H1 (cell line): Measurements from ENCODE around the gene RREB1. TPM values are rescaled to one million over a fixed set of nuclear protein-coding genes. Genes with fewer than 3 reads are reported as not detected.

ENCODE experiments used
- CTCF ChIA-PET: fragments of 300-600 bp; sonication (Branson Sonifier 250); formaldehyde crosslinking; loops from one replicate; lab custom pipeline; 2021; ENCODE audit not compliant: partially characterized antibody; lab: Charles Lee
- POLR2A ChIA-PET: fragments of 300-600 bp; sonication (Branson Sonifier 250); formaldehyde crosslinking; loops from one replicate; lab custom pipeline; 2021; ENCODE audit warnings: inconsistent platforms; ENCODE audit not compliant: partially characterized antibody; lab: Charles Lee
- DNase-seq, 2 experiments: peaks; one replicate each; pipeline versions ENCODE4 v3.0.0 to v3.0.0-alpha.2; 2010 to 2022; ENCODE audit warnings: low spot score in 2 of 2, low read depth in 1 of 2, mixed read lengths in 1 of 2
- FAIRE-seq: peaks from 2 replicates; lab custom pipeline; 2011; peaks lifted over from hg19 to GRCh38; lab: Jason Lieb, UNC
- H2AFZ ChIP-seq: 2 replicates; pipeline ENCODE4 v1.8.1; 2012; ENCODE audit warnings: low read length, inconsistent platforms
- H2AK5ac ChIP-seq: 2 replicates; pipeline ENCODE4 v1.6.1; 2013; ENCODE audit warnings: low read depth, low read length
- H2BK120ac ChIP-seq: replicated peaks from 2 replicates; pipeline ENCODE3; 2013; ENCODE audit warnings: low read depth, low read length, inconsistent platforms
- H2BK12ac ChIP-seq: 2 replicates; pipeline ENCODE4 v1.6.1; 2013; ENCODE audit warnings: low read depth, low read length
- H2BK15ac ChIP-seq: 2 replicates; pipeline ENCODE4 v1.6.1; 2013; ENCODE audit warnings: low read length
- H2BK20ac ChIP-seq: 2 replicates; pipeline ENCODE4 v1.6.1; 2013; ENCODE audit warnings: low read length
- H2BK5ac ChIP-seq: 2 replicates; pipeline ENCODE4 v1.6.1; 2013; ENCODE audit warnings: low read depth, low read length
- H3K14ac ChIP-seq: 2 replicates; pipeline ENCODE4 v1.6.1; 2013; ENCODE audit warnings: inconsistent platforms; ENCODE audit not compliant: insufficient read length
- H3K18ac ChIP-seq: 2 replicates; pipeline ENCODE4 v1.6.1; 2013; ENCODE audit warnings: low read length; ENCODE audit errors: extremely low read depth
- H3K23ac ChIP-seq: 2 replicates; pipeline ENCODE4 v1.6.1; 2013; ENCODE audit warnings: inconsistent platforms; ENCODE audit not compliant: insufficient read length
- H3K23me2 ChIP-seq: 2 replicates; pipeline ENCODE4 v1.6.1; 2013; ENCODE audit warnings: low read depth, low read length
- H3K27ac ChIP-seq: 2 replicates; pipeline ENCODE4 v1.6.1; 2011; ENCODE audit warnings: low read depth, low read length, inconsistent platforms
- H3K27me3 ChIP-seq, 4 experiments: replicated peaks in 1 of 4; 1 replicate in 1 of 4; 2 replicates in 3 of 4; pipeline versions ENCODE4 v1.6.1 to v1.8.1; 2011 to 2013; ENCODE audit warnings: low read length in 3 of 4, mild to moderate bottlenecking in 3 of 4, inconsistent platforms in 2 of 4, mixed read lengths in 2 of 4, moderate library complexity in 1 of 4; ENCODE audit not compliant: control insufficient read depth in 3 of 4, insufficient read depth in 3 of 4; ENCODE audit errors: extremely low read depth in 1 of 4
- H3K36me3 ChIP-seq, 4 experiments: 2 replicates each; pipeline versions ENCODE4 v1.6.1 to v1.8.1; 2011 to 2013; ENCODE audit warnings: mild to moderate bottlenecking in 4 of 4, low read length in 3 of 4, moderate library complexity in 2 of 4, control low read depth in 1 of 4, inconsistent platforms in 1 of 4; ENCODE audit not compliant: insufficient read depth in 4 of 4, control insufficient read depth in 2 of 4
- H3K4ac ChIP-seq: replicated peaks from 2 replicates; pipeline ENCODE3; 2013; ENCODE audit warnings: low read length, low read depth, mixed read lengths, inconsistent platforms; ENCODE audit not compliant: insufficient read length
- H3K4me1 ChIP-seq, 4 experiments: replicated peaks in 1 of 4; 1 replicate in 1 of 4; 2 replicates in 3 of 4; pipeline versions ENCODE4 v1.6.1 to v1.8.1; 2011 to 2013; ENCODE audit warnings: low read length in 3 of 4, inconsistent platforms in 2 of 4, mixed read lengths in 1 of 4; ENCODE audit not compliant: insufficient read depth in 4 of 4, control insufficient read depth in 3 of 4
- H3K4me2 ChIP-seq, 2 experiments: 2 replicates each; pipeline versions ENCODE4 v1.6.1 to v1.8.1; 2011 to 2013; ENCODE audit warnings: low read depth in 2 of 2, low read length in 2 of 2, control low read depth in 1 of 2, inconsistent platforms in 1 of 2, mild to moderate bottlenecking in 1 of 2; ENCODE audit not compliant: insufficient read depth in 1 of 2
- H3K4me3 ChIP-seq, 4 experiments: fragments of 200-600, 300-600 bp in 1 of 4; sonication (generic), shearing (Covaris generic), sonication (Bioruptor Twin) in 1 of 4; 2 replicates each; pipeline versions ENCODE4 v1.5.1 to v1.8.1; 2011 to 2016; ENCODE audit warnings: low read length in 4 of 4, low read depth in 3 of 4, control low read depth in 2 of 4, inconsistent platforms in 2 of 4, mild to moderate bottlenecking in 2 of 4, mixed read lengths in 1 of 4, moderate library complexity in 1 of 4; ENCODE audit not compliant: insufficient read depth in 2 of 4; ENCODE audit errors: extremely low read depth in 1 of 4
- H3K56ac ChIP-seq: replicated peaks from 2 replicates; pipeline ENCODE3; 2013; ENCODE audit warnings: low read depth, mild to moderate bottlenecking, mixed read lengths, low read length, inconsistent platforms; ENCODE audit not compliant: insufficient read length
- H3K79me1 ChIP-seq: 2 replicates; pipeline ENCODE4 v1.6.1; 2013; ENCODE audit warnings: low read depth, low read length, control low read depth
- H3K79me2 ChIP-seq, 2 experiments: 2 replicates each; pipeline versions ENCODE4 v1.6.1 to v1.8.1; 2012 to 2013; ENCODE audit warnings: low read length in 2 of 2, mild to moderate bottlenecking in 2 of 2, inconsistent platforms in 1 of 2; ENCODE audit not compliant: insufficient read depth in 2 of 2, control insufficient read depth in 1 of 2
- H3K9ac ChIP-seq, 4 experiments: replicated peaks in 1 of 4; 1 replicate in 1 of 4; 2 replicates in 3 of 4; pipeline versions ENCODE4 v1.6.1 to v1.8.1; 2011 to 2013; ENCODE audit warnings: low read depth in 3 of 4, low read length in 3 of 4, control low read depth in 2 of 4, mild to moderate bottlenecking in 2 of 4, moderate library complexity in 2 of 4, inconsistent platforms in 1 of 4; ENCODE audit errors: extremely low read depth in 1 of 4
- H3K9me3 ChIP-seq, 2 experiments: 2 replicates each; pipeline versions ENCODE4 v1.6.1 to v1.8.1; 2012 to 2013; ENCODE audit warnings: mild to moderate bottlenecking in 2 of 2, moderate library complexity in 2 of 2, control low read depth in 1 of 2, inconsistent platforms in 1 of 2, low read depth in 1 of 2, low read length in 1 of 2, mixed read lengths in 1 of 2; ENCODE audit not compliant: insufficient read depth in 2 of 2
- H4K20me1 ChIP-seq, 2 experiments: replicated peaks in 1 of 2; 2 replicates each; pipeline versions ENCODE3 to v1.8.1; 2011 to 2013; ENCODE audit warnings: inconsistent platforms in 2 of 2, low read length in 2 of 2, mild to moderate bottlenecking in 1 of 2; ENCODE audit not compliant: insufficient read depth in 2 of 2, control insufficient read depth in 1 of 2
- H4K5ac ChIP-seq: 2 replicates; pipeline ENCODE4 v1.6.1; 2013; ENCODE audit warnings: low read length, low read depth, mixed read lengths, inconsistent platforms; ENCODE audit not compliant: insufficient read length
- H4K8ac ChIP-seq: 2 replicates; pipeline ENCODE4 v1.8.0; 2013; ENCODE audit warnings: mild to moderate bottlenecking, moderate library complexity, low read length, inconsistent platforms; ENCODE audit not compliant: insufficient read depth; ENCODE audit errors: extremely low read depth
- H4K91ac ChIP-seq: replicated peaks from 2 replicates; pipeline ENCODE3; 2013; ENCODE audit warnings: low read length, mixed read lengths, inconsistent platforms; ENCODE audit not compliant: insufficient read length
- NRF1 ChIP-seq: IDR thresholded peaks from 2 replicates; pipeline ENCODE4 v1.6.1; 2011; ENCODE audit warnings: mild to moderate bottlenecking, low read depth, low read length, improper control_type of control experiment
- SUZ12 ChIP-seq: fragments of 200-600 bp; sonication (generic); IDR thresholded peaks from 2 replicates; pipeline ENCODE4 v1.6.1; 2012; ENCODE audit warnings: mild to moderate bottlenecking, inconsistent platforms, low read length, moderate library complexity, mixed read lengths
- WGBS, 2 experiments: shearing (Covaris generic) in 1 of 2; methylation state at CpG; one replicate each; pipeline versions ENCODE4 v1.1.6 to v1.1.7; 2013 to 2015; ENCODE audit warnings: low lambda C conversion rate in 2 of 2, mixed read lengths in 2 of 2, inconsistent platforms in 1 of 2, low coverage in 1 of 2, missing lambda C conversion rate in 1 of 2; ENCODE audit not compliant: insufficient replicate concordance in 2 of 2, insufficient coverage in 1 of 2, insufficient read length in 1 of 2; ENCODE audit errors: extremely low coverage in 1 of 2, missing lambda C conversion rate in 1 of 2; 5-methylcytosine and 5-hydroxymethylcytosine counted together
- polyA plus RNA-seq, 7 experiments: library from polyadenylated mRNA; depleted of rRNA in 3 of 7; stranded (reverse) in 5 of 7; unstranded in 2 of 7; fragments of >200 nt in 5 of 7; fragments of 200-250 nt in 2 of 7; gene quantifications; 1 replicate in 5 of 7; 2 replicates in 1 of 7; 4 replicates in 1 of 7; pipeline versions ENCODE4 v1.2.1 to v1.2.3, GENCODE V29; 2011 to 2013; ENCODE audit warnings: missing spikeins in 2 of 7, mixed read lengths in 2 of 7
- total RNA-seq: library from RNA; stranded (reverse); fragmentation: NEBNext Ultra II Directional; extraction: Animal tissue kit (Norgen Biotek cat#: 25700); gene quantifications from 2 replicates; pipeline ENCODE4 v1.2.1, GENCODE V29; 2021

Gene RREB1
- total and polyA plus RNA-seq, 2 of the 8 experiments (the other 6 are each of a cell fraction or from before 2014, with no cell fraction given) = 3.9 to 34.7 TPM

GRCh38 chr6:7252390-7252789 lies 144.6 kb downstream of the RREB1 start:
- 95% methylated on average over 4 of the region's 4 CpGs; no CpG with 5 or more reads in 1 of the 2 experiments for WGBS, 2 experiments
- H3K18ac ChIP-seq = no peak overlapping the region
- POLR2A ChIA-PET = interaction anchor here (0.6 kb wide), 1 partner anchor 194 kb away, joined by 3 read pairs; no protein-coding TSS in a partner anchor

More at GRCh38 chr6:7252390-7252789, 144.6 kb downstream of the RREB1 start:
- H3K79me1 ChIP-seq = no peaks in the 10 kb centered on the region
- H4K20me1 ChIP-seq = peaks cover 2 to 5% of the 10 kb centered on the region in 2 experiments
- H2BK20ac ChIP-seq = no peak overlapping the region
- no peak overlapping the region for H3K4me2 ChIP-seq
- H2AFZ ChIP-seq = no peak overlapping the region
- H2AK5ac ChIP-seq = no peak overlapping the region
- H3K4ac ChIP-seq = no peak overlapping the region
- H3K4me1 ChIP-seq = no peaks in the 10 kb centered on the region
- CTCF ChIA-PET = interaction anchor here (0.6 to 1.6 kb wide), 8 partner anchors 9 to 575 kb away, joined by 3 to 6 read pairs (median 3); no protein-coding TSS in a partner anchor
- no peak overlapping the region for H3K27ac ChIP-seq
- FAIRE-seq (no peak), DNase-seq (no peak)
- H4K8ac ChIP-seq = no peak overlapping the region
- H3K9ac ChIP-seq = no peak overlapping the region
- H3K27me3 ChIP-seq = no peaks in the 10 kb centered on the region
- no peak overlapping the region for H2BK120ac ChIP-seq
- no peak overlapping the region for H3K4me3 ChIP-seq
- no peak overlapping the region for H2BK15ac ChIP-seq
- no peak overlapping the region for H4K5ac ChIP-seq
- H3K14ac ChIP-seq = no peak overlapping the region
- no peak for TF ChIP-seq SUZ12
- TF ChIP-seq NRF1 = no peak
- H2BK12ac ChIP-seq = no peak overlapping the region
- H3K23ac ChIP-seq = no peak overlapping the region
- no peaks in the 10 kb centered on the region for H3K23me2 ChIP-seq
- peaks cover 3 to 8% of the 10 kb centered on the region in 2 experiments; a peak in 3 of 4 replicates for H3K9me3 ChIP-seq
- no peaks in the 10 kb centered on the region for H3K79me2 ChIP-seq
- no peak overlapping the region for H4K91ac ChIP-seq
- no peak overlapping the region for H3K56ac ChIP-seq
- H2BK5ac ChIP-seq = no peak overlapping the region
- H3K36me3 ChIP-seq = peaks cover 2 to 14% (median 6%) of the 10 kb centered on the region in 4 experiments; a peak in 5 of 8 replicates
